Upper lobe of left lung (tissue), 4 donors: Measurements from ENCODE around the gene AOC2.

Source experiments
- EP300 ChIP-seq, 4 donors: sonication (generic); formaldehyde crosslinking; IDR thresholded peaks; one replicate each; pipeline ENCODE4 v1.5.1; 2017; ENCODE audit warnings: antibody characterized with exemption in 4 of 4, control low read depth in 2 of 4
- POLR2A ChIP-seq, 4 donors: fragments of 450-650 bp; IDR thresholded peaks; one replicate each; pipeline ENCODE4 v1.5.1; 2016 to 2017; ENCODE audit warnings: antibody characterized with exemption in 4 of 4, mild to moderate bottlenecking in 2 of 4
- TF ChIP-seq, protein P1 (sequence below), 6 experiments: fragments of 450-650 bp in 4 of 6; fragments of 200-600 bp in 2 of 6; sonication (generic) in 2 of 6; IDR thresholded peaks; one replicate each; pipeline ENCODE4 v1.5.1; 2016 to 2019; ENCODE audit warnings: antibody characterized with exemption in 6 of 6

DNA sequence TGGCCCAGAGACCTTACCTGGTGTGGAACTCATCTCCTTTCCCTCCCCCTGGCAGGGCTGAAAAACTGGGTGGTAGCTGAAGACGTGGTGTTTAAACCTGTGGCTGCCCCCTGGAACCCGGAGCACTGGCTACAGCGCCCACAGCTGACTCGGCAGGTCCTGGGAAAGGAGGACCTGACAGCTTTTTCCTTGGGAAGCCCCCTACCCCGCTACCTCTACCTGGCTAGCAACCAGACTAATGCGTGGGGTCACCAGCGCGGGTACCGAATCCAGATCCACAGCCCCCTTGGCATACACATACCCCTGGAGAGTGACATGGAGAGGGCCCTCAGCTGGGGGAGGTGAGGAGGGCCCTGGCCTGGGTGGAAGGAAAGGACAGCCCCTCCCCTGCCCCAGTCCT, 4.7 kb downstream of the AOC2 start:
- TF ChIP-seq, protein P1, sequence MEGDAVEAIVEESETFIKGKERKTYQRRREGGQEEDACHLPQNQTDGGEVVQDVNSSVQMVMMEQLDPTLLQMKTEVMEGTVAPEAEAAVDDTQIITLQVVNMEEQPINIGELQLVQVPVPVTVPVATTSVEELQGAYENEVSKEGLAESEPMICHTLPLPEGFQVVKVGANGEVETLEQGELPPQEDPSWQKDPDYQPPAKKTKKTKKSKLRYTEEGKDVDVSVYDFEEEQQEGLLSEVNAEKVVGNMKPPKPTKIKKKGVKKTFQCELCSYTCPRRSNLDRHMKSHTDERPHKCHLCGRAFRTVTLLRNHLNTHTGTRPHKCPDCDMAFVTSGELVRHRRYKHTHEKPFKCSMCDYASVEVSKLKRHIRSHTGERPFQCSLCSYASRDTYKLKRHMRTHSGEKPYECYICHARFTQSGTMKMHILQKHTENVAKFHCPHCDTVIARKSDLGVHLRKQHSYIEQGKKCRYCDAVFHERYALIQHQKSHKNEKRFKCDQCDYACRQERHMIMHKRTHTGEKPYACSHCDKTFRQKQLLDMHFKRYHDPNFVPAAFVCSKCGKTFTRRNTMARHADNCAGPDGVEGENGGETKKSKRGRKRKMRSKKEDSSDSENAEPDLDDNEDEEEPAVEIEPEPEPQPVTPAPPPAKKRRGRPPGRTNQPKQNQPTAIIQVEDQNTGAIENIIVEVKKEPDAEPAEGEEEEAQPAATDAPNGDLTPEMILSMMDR (IDR thresholded peaks at IDR 0.05) = no peak
- no peak for TF ChIP-seq POLR2A (IDR thresholded peaks at IDR 0.05)
- TF ChIP-seq EP300 (IDR thresholded peaks at IDR 0.05) = no peak
